H1 (cell line): ENCODE data around the gene GALNT17. TPM values are rescaled to one million over a fixed set of nuclear protein-coding genes. Genes with fewer than 3 reads are reported as not detected.

Experiments used
- CTCF ChIA-PET: fragments of 300-600 bp; sonication (Branson Sonifier 250); formaldehyde crosslinking; loops from one replicate; lab custom pipeline; 2021; ENCODE audit not compliant: partially characterized antibody; lab: Charles Lee
- POLR2A ChIA-PET: fragments of 300-600 bp; sonication (Branson Sonifier 250); formaldehyde crosslinking; loops from one replicate; lab custom pipeline; 2021; ENCODE audit warnings: inconsistent platforms; ENCODE audit not compliant: partially characterized antibody; lab: Charles Lee
- DNase-seq, 2 experiments: peaks; one replicate each; pipeline versions ENCODE4 v3.0.0 to v3.0.0-alpha.2; 2010 to 2022; ENCODE audit warnings: low spot score in 2 of 2, low read depth in 1 of 2, mixed read lengths in 1 of 2
- FAIRE-seq: peaks from 2 replicates; lab custom pipeline; 2011; peaks lifted over from hg19 to GRCh38; lab: Jason Lieb, UNC
- H2AFZ ChIP-seq: 2 replicates; pipeline ENCODE4 v1.8.1; 2012; ENCODE audit warnings: low read length, inconsistent platforms
- H2AK5ac ChIP-seq: 2 replicates; pipeline ENCODE4 v1.6.1; 2013; ENCODE audit warnings: low read depth, low read length
- H2BK120ac ChIP-seq: replicated peaks from 2 replicates; pipeline ENCODE3; 2013; ENCODE audit warnings: low read depth, low read length, inconsistent platforms
- H2BK12ac ChIP-seq: 2 replicates; pipeline ENCODE4 v1.6.1; 2013; ENCODE audit warnings: low read depth, low read length
- H2BK15ac ChIP-seq: 2 replicates; pipeline ENCODE4 v1.6.1; 2013; ENCODE audit warnings: low read length
- H2BK20ac ChIP-seq: 2 replicates; pipeline ENCODE4 v1.6.1; 2013; ENCODE audit warnings: low read length
- H2BK5ac ChIP-seq: 2 replicates; pipeline ENCODE4 v1.6.1; 2013; ENCODE audit warnings: low read depth, low read length
- H3K14ac ChIP-seq: 2 replicates; pipeline ENCODE4 v1.6.1; 2013; ENCODE audit warnings: inconsistent platforms; ENCODE audit not compliant: insufficient read length
- H3K18ac ChIP-seq: 2 replicates; pipeline ENCODE4 v1.6.1; 2013; ENCODE audit warnings: low read length; ENCODE audit errors: extremely low read depth
- H3K23ac ChIP-seq: 2 replicates; pipeline ENCODE4 v1.6.1; 2013; ENCODE audit warnings: inconsistent platforms; ENCODE audit not compliant: insufficient read length
- H3K23me2 ChIP-seq: 2 replicates; pipeline ENCODE4 v1.6.1; 2013; ENCODE audit warnings: low read depth, low read length
- H3K27ac ChIP-seq: 2 replicates; pipeline ENCODE4 v1.6.1; 2011; ENCODE audit warnings: low read depth, low read length, inconsistent platforms
- H3K27me3 ChIP-seq, 4 experiments: replicated peaks in 1 of 4; 1 replicate in 1 of 4; 2 replicates in 3 of 4; pipeline versions ENCODE4 v1.6.1 to v1.8.1; 2011 to 2013; ENCODE audit warnings: low read length in 3 of 4, mild to moderate bottlenecking in 3 of 4, inconsistent platforms in 2 of 4, mixed read lengths in 2 of 4, moderate library complexity in 1 of 4; ENCODE audit not compliant: control insufficient read depth in 3 of 4, insufficient read depth in 3 of 4; ENCODE audit errors: extremely low read depth in 1 of 4
- H3K36me3 ChIP-seq, 4 experiments: 2 replicates each; pipeline versions ENCODE4 v1.6.1 to v1.8.1; 2011 to 2013; ENCODE audit warnings: mild to moderate bottlenecking in 4 of 4, low read length in 3 of 4, moderate library complexity in 2 of 4, control low read depth in 1 of 4, inconsistent platforms in 1 of 4; ENCODE audit not compliant: insufficient read depth in 4 of 4, control insufficient read depth in 2 of 4
- H3K4ac ChIP-seq: replicated peaks from 2 replicates; pipeline ENCODE3; 2013; ENCODE audit warnings: low read length, low read depth, mixed read lengths, inconsistent platforms; ENCODE audit not compliant: insufficient read length
- H3K4me1 ChIP-seq, 4 experiments: replicated peaks in 1 of 4; 1 replicate in 1 of 4; 2 replicates in 3 of 4; pipeline versions ENCODE4 v1.6.1 to v1.8.1; 2011 to 2013; ENCODE audit warnings: low read length in 3 of 4, inconsistent platforms in 2 of 4, mixed read lengths in 1 of 4; ENCODE audit not compliant: insufficient read depth in 4 of 4, control insufficient read depth in 3 of 4
- H3K4me2 ChIP-seq, 2 experiments: 2 replicates each; pipeline versions ENCODE4 v1.6.1 to v1.8.1; 2011 to 2013; ENCODE audit warnings: low read depth in 2 of 2, low read length in 2 of 2, control low read depth in 1 of 2, inconsistent platforms in 1 of 2, mild to moderate bottlenecking in 1 of 2; ENCODE audit not compliant: insufficient read depth in 1 of 2
- H3K4me3 ChIP-seq, 4 experiments: fragments of 200-600, 300-600 bp in 1 of 4; sonication (generic), shearing (Covaris generic), sonication (Bioruptor Twin) in 1 of 4; 2 replicates each; pipeline versions ENCODE4 v1.5.1 to v1.8.1; 2011 to 2016; ENCODE audit warnings: low read length in 4 of 4, low read depth in 3 of 4, control low read depth in 2 of 4, inconsistent platforms in 2 of 4, mild to moderate bottlenecking in 2 of 4, mixed read lengths in 1 of 4, moderate library complexity in 1 of 4; ENCODE audit not compliant: insufficient read depth in 2 of 4; ENCODE audit errors: extremely low read depth in 1 of 4
- H3K56ac ChIP-seq: replicated peaks from 2 replicates; pipeline ENCODE3; 2013; ENCODE audit warnings: low read depth, mild to moderate bottlenecking, mixed read lengths, low read length, inconsistent platforms; ENCODE audit not compliant: insufficient read length
- H3K79me1 ChIP-seq: 2 replicates; pipeline ENCODE4 v1.6.1; 2013; ENCODE audit warnings: low read depth, low read length, control low read depth
- H3K79me2 ChIP-seq, 2 experiments: 2 replicates each; pipeline versions ENCODE4 v1.6.1 to v1.8.1; 2012 to 2013; ENCODE audit warnings: low read length in 2 of 2, mild to moderate bottlenecking in 2 of 2, inconsistent platforms in 1 of 2; ENCODE audit not compliant: insufficient read depth in 2 of 2, control insufficient read depth in 1 of 2
- H3K9ac ChIP-seq, 4 experiments: replicated peaks in 1 of 4; 1 replicate in 1 of 4; 2 replicates in 3 of 4; pipeline versions ENCODE4 v1.6.1 to v1.8.1; 2011 to 2013; ENCODE audit warnings: low read depth in 3 of 4, low read length in 3 of 4, control low read depth in 2 of 4, mild to moderate bottlenecking in 2 of 4, moderate library complexity in 2 of 4, inconsistent platforms in 1 of 4; ENCODE audit errors: extremely low read depth in 1 of 4
- H3K9me3 ChIP-seq, 2 experiments: 2 replicates each; pipeline versions ENCODE4 v1.6.1 to v1.8.1; 2012 to 2013; ENCODE audit warnings: mild to moderate bottlenecking in 2 of 2, moderate library complexity in 2 of 2, control low read depth in 1 of 2, inconsistent platforms in 1 of 2, low read depth in 1 of 2, low read length in 1 of 2, mixed read lengths in 1 of 2; ENCODE audit not compliant: insufficient read depth in 2 of 2
- H4K20me1 ChIP-seq, 2 experiments: replicated peaks in 1 of 2; 2 replicates each; pipeline versions ENCODE3 to v1.8.1; 2011 to 2013; ENCODE audit warnings: inconsistent platforms in 2 of 2, low read length in 2 of 2, mild to moderate bottlenecking in 1 of 2; ENCODE audit not compliant: insufficient read depth in 2 of 2, control insufficient read depth in 1 of 2
- H4K5ac ChIP-seq: 2 replicates; pipeline ENCODE4 v1.6.1; 2013; ENCODE audit warnings: low read length, low read depth, mixed read lengths, inconsistent platforms; ENCODE audit not compliant: insufficient read length
- H4K8ac ChIP-seq: 2 replicates; pipeline ENCODE4 v1.8.0; 2013; ENCODE audit warnings: mild to moderate bottlenecking, moderate library complexity, low read length, inconsistent platforms; ENCODE audit not compliant: insufficient read depth; ENCODE audit errors: extremely low read depth
- H4K91ac ChIP-seq: replicated peaks from 2 replicates; pipeline ENCODE3; 2013; ENCODE audit warnings: low read length, mixed read lengths, inconsistent platforms; ENCODE audit not compliant: insufficient read length
- ASH2L ChIP-seq: fragments of 200-600, 300-600 bp; sonication (generic); IDR thresholded peaks from one replicate; pipeline ENCODE4 v1.7.1; 2017; ENCODE audit warnings: low read length
- BCL11A ChIP-seq, 2 experiments: IDR thresholded peaks; one replicate each; pipeline ENCODE4 v1.6.1; 2011; ENCODE audit warnings: low read depth in 2 of 2, low read length in 2 of 2, mild to moderate bottlenecking in 2 of 2
- CBX8 ChIP-seq: fragments of 300-800, 300-1000 bp; sonication (generic); IDR thresholded peaks from 2 replicates; pipeline ENCODE4 v1.7.1; 2016; ENCODE audit warnings: low read depth, low read length, borderline replicate concordance
- CHD1 ChIP-seq: IDR thresholded peaks from 2 replicates; pipeline ENCODE4 v1.6.1; 2012; ENCODE audit warnings: low read depth, low read length, improper control_type of control experiment
- CHD2 ChIP-seq: IDR thresholded peaks from 2 replicates; pipeline ENCODE4 v1.6.1; 2012; ENCODE audit warnings: low read length, improper control_type of control experiment
- EP300 ChIP-seq, 2 experiments: IDR thresholded peaks; 1 replicate in 1 of 2; 2 replicates in 1 of 2; pipeline ENCODE4 v1.6.1; 2011 to 2012; ENCODE audit warnings: low read depth in 2 of 2, low read length in 2 of 2, mild to moderate bottlenecking in 2 of 2, borderline replicate concordance in 1 of 2, inconsistent platforms in 1 of 2, moderate library complexity in 1 of 2
- MAFK ChIP-seq: IDR thresholded peaks from 2 replicates; pipeline ENCODE4 v1.6.1; 2012; ENCODE audit warnings: low read depth, mild to moderate bottlenecking, improper control_type of control experiment, low read length
- POLR2AphosphoS5 ChIP-seq: IDR thresholded peaks from 2 replicates; pipeline ENCODE4 v1.6.1; 2011; ENCODE audit warnings: low read depth, low read length
- POU5F1 ChIP-seq: IDR thresholded peaks from 2 replicates; pipeline ENCODE4 v1.6.1; 2011; ENCODE audit warnings: low read depth, mild to moderate bottlenecking, low read length, moderate library complexity
- RBBP5 ChIP-seq: IDR thresholded peaks from 2 replicates; pipeline ENCODE4 v1.7.1; 2012; ENCODE audit warnings: low read depth, mild to moderate bottlenecking, inconsistent platforms, low read length, moderate library complexity, borderline replicate concordance
- ZNF274 ChIP-seq: IDR thresholded peaks from 2 replicates; pipeline ENCODE4 v1.7.0; 2012; ENCODE audit warnings: low read length, borderline replicate concordance; ENCODE audit errors: extremely low read depth
- WGBS, 2 experiments: shearing (Covaris generic) in 1 of 2; methylation state at CpG; one replicate each; pipeline versions ENCODE4 v1.1.6 to v1.1.7; 2013 to 2015; ENCODE audit warnings: low lambda C conversion rate in 2 of 2, mixed read lengths in 2 of 2, inconsistent platforms in 1 of 2, low coverage in 1 of 2, missing lambda C conversion rate in 1 of 2; ENCODE audit not compliant: insufficient replicate concordance in 2 of 2, insufficient coverage in 1 of 2, insufficient read length in 1 of 2; ENCODE audit errors: extremely low coverage in 1 of 2, missing lambda C conversion rate in 1 of 2; 5-methylcytosine and 5-hydroxymethylcytosine counted together
- polyA plus RNA-seq, 7 experiments: library from polyadenylated mRNA; depleted of rRNA in 3 of 7; stranded (reverse) in 5 of 7; unstranded in 2 of 7; fragments of >200 nt in 5 of 7; fragments of 200-250 nt in 2 of 7; gene quantifications; 1 replicate in 5 of 7; 2 replicates in 1 of 7; 4 replicates in 1 of 7; pipeline versions ENCODE4 v1.2.1 to v1.2.3, GENCODE V29; 2011 to 2013; ENCODE audit warnings: missing spikeins in 2 of 7, mixed read lengths in 2 of 7
- total RNA-seq: library from RNA; stranded (reverse); fragmentation: NEBNext Ultra II Directional; extraction: Animal tissue kit (Norgen Biotek cat#: 25700); gene quantifications from 2 replicates; pipeline ENCODE4 v1.2.1, GENCODE V29; 2021
- TF ChIP-seq, protein P1 (sequence below): IDR thresholded peaks from 2 replicates; pipeline ENCODE4 v1.6.1; 2012; ENCODE audit warnings: inconsistent platforms
- TF ChIP-seq, protein P2 (sequence below): IDR thresholded peaks from 2 replicates; pipeline ENCODE4 v1.6.1; 2012; ENCODE audit warnings: low read length, inconsistent platforms

Gene GALNT17
- total and polyA plus RNA-seq, 2 of the 8 experiments (the other 6 are each of a cell fraction or from before 2014, with no cell fraction given), result 37.7 to 47.0 TPM

DNA sequence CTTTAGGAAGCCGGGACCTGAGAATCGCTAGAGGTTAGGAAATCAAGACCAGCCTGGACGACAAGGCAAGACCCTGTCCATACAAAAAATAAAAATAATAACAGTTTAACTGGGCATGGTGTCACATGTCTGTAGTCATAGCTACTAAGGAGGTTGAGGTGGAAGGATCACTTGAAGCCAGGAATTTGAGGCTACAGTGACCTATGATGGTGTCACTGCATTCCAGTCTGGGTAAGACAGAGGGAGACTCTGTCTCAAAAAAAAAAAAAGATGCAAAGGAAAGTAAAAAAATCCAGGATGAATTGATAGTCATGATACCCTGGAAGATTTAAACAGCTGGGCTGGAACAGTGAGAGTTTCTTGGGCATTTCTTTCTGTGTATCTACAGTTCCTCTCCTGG lies 463.2 kb downstream of the GALNT17 start:
- H2BK15ac ChIP-seq, result no peak overlapping the region
- no peak overlapping the region for H2BK120ac ChIP-seq
- H3K9me3 ChIP-seq, result no peaks in the 10 kb centered on the region
- H4K20me1 ChIP-seq, result no peaks in the 10 kb centered on the region
- H4K91ac ChIP-seq, result no peak overlapping the region
- no peak overlapping the region for H3K23ac ChIP-seq
- no peak overlapping the region for H3K4me3 ChIP-seq
- no peaks in the 10 kb centered on the region for H3K27me3 ChIP-seq
- no peak overlapping the region for H3K27ac ChIP-seq
- H4K5ac ChIP-seq, result no peak overlapping the region
- H3K79me2 ChIP-seq, result no peaks in the 10 kb centered on the region
- no peaks in the 10 kb centered on the region for H3K79me1 ChIP-seq
- H3K4ac ChIP-seq, result no peak overlapping the region
- H3K14ac ChIP-seq, result no peak overlapping the region
- ChIA-PET CTCF (interaction anchor here (1.6 kb wide), 1 partner anchor 60 kb away, joined by 3 read pairs; no protein-coding TSS in a partner anchor), POLR2A (no interaction called here)
- no peak overlapping the region for H3K9ac ChIP-seq
- H2AFZ ChIP-seq, result no peak overlapping the region
- H3K23me2 ChIP-seq, result no peaks in the 10 kb centered on the region
- no peak overlapping the region for H2AK5ac ChIP-seq
- H2BK12ac ChIP-seq, result no peak overlapping the region
- H3K4me2 ChIP-seq, result no peak overlapping the region
- H2BK20ac ChIP-seq, result no peak overlapping the region
- no peak overlapping the region for H3K18ac ChIP-seq
- no peak overlapping the region for H2BK5ac ChIP-seq
- no peaks in the 10 kb centered on the region for H3K36me3 ChIP-seq
- WGBS, 2 experiments, result 92% methylated on average over 3 of the region's 3 CpGs; no CpG with 5 or more reads in 1 of the 2 experiments
- DNase-seq (no peak), FAIRE-seq (no peak)
- no peaks in the 10 kb centered on the region for H3K4me1 ChIP-seq
- no peak overlapping the region for H3K56ac ChIP-seq
- no peak overlapping the region for H4K8ac ChIP-seq
- no peak for TF ChIP-seq RBBP5
- TF ChIP-seq POU5F1, result no peak
- TF ChIP-seq, protein P1, sequence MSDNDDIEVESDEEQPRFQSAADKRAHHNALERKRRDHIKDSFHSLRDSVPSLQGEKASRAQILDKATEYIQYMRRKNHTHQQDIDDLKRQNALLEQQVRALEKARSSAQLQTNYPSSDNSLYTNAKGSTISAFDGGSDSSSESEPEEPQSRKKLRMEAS, result no peak
- no peak for TF ChIP-seq EP300 (IDR thresholded peaks at IDR 0.05; ENCODE audit: borderline replicate concordance in 1 of 2, low read depth in 2 of 2, low read length in 2 of 2)
- TF ChIP-seq CHD1, result no peak
- no peak for TF ChIP-seq BCL11A (IDR thresholded peaks at IDR 0.05; ENCODE audit: low read depth in 2 of 2, low read length in 2 of 2)
- no peak for TF ChIP-seq MAFK
- TF ChIP-seq CBX8, result no peak
- no peak for TF ChIP-seq POLR2AphosphoS5
- TF ChIP-seq, protein P2, sequence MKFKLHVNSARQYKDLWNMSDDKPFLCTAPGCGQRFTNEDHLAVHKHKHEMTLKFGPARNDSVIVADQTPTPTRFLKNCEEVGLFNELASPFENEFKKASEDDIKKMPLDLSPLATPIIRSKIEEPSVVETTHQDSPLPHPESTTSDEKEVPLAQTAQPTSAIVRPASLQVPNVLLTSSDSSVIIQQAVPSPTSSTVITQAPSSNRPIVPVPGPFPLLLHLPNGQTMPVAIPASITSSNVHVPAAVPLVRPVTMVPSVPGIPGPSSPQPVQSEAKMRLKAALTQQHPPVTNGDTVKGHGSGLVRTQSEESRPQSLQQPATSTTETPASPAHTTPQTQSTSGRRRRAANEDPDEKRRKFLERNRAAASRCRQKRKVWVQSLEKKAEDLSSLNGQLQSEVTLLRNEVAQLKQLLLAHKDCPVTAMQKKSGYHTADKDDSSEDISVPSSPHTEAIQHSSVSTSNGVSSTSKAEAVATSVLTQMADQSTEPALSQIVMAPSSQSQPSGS, result no peak
- TF ChIP-seq ASH2L, result no peak
- no peak for TF ChIP-seq CHD2
- TF ChIP-seq ZNF274, result no peak
